ENCODE measurements around the gene IRF8. TPM values are rescaled to one million over a fixed set of nuclear protein-coding genes. Genes with fewer than 3 reads are reported as not detected.

The IRF8 gene
- total RNA-seq, 1 donor from 2014 or later: 1.5 TPM

- no peak for DNase-seq (ENCODE audit: low spot score)
- no peak overlapping the region for H3K4me3 Mint-ChIP-seq (ENCODE audit: unreplicated experiment)
- peaks cover 11% of the 10 kb centered on the region for H3K27me3 Mint-ChIP-seq (ENCODE audit: unreplicated experiment)
- peaks cover 9% of the 10 kb centered on the region for H3K4me1 Mint-ChIP-seq (ENCODE audit: unreplicated experiment)
- no peaks in the 10 kb centered on the region for H3K36me3 Mint-ChIP-seq (ENCODE audit: low read depth, unreplicated experiment)
- H3K27ac Mint-ChIP-seq (ENCODE audit: unreplicated experiment): no peak overlapping the region
- no peaks in the 10 kb centered on the region for H3K9me3 Mint-ChIP-seq (ENCODE audit: unreplicated experiment)
- no peak for TF ChIP-seq CTCF (IDR thresholded peaks at IDR 0.05; ENCODE audit: unreplicated experiment)
Measured at GRCh38 chr16:85913688-85914422, 14.9 kb downstream of the IRF8 start.

GRCh38 chr16:85914423-85914794 is 15.4 kb downstream of the IRF8 start:
- no peaks in the 10 kb centered on the region for H3K9me3 Mint-ChIP-seq (ENCODE audit: unreplicated experiment)
- peaks cover 9% of the 10 kb centered on the region for H3K4me1 Mint-ChIP-seq (ENCODE audit: unreplicated experiment)
- H3K27me3 Mint-ChIP-seq (ENCODE audit: unreplicated experiment): peaks cover 11% of the 10 kb centered on the region
- TF ChIP-seq CTCF (IDR thresholded peaks at IDR 0.05; ENCODE audit: unreplicated experiment): no peak
- DNase-seq (ENCODE audit: low spot score): no peak
- H3K27ac Mint-ChIP-seq (ENCODE audit: unreplicated experiment): no peak overlapping the region
- no peaks in the 10 kb centered on the region for H3K36me3 Mint-ChIP-seq (ENCODE audit: low read depth, unreplicated experiment)
- no peak overlapping the region for H3K4me3 Mint-ChIP-seq (ENCODE audit: unreplicated experiment)

DNA sequence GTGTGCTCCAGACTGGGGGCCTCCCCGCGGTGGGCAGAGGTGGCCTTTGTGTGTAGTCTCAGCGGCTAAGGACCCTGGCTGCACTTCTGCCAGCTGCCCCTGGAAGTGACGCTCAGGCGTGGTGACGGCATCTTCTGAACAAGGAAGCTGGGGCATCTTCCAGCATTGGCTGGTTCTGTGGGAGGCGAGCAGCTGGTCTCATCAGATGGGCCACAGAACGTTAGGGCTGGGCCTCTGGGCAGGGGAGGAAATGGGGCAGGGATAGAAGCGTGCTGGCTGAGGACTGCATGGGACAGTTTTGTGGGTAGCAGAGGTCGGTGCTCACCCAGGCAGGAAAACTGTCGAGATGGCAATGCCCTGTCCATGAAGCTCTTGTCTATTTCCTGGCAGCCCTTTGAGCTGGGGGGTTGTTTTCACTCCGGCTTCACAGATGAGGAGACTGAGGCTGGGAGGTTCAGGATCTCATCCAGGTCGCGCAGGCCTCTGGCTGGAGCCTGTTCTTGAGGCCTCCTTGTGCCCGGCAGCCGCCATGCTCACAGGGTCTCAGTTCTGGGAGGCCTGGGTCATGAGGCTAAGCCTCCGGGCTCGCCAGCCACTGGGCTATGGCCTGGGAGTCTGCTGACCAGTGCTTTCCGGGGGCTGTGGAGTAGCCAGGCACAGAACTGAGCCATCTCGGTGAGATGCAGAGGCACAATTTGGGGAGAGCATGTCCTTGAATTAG is 16.3 kb downstream of the IRF8 start:
- TF ChIP-seq CTCF (IDR thresholded peaks at IDR 0.05; ENCODE audit: unreplicated experiment): no peak
- Mint-ChIP-seq H3K36me3 (ENCODE audit: low read depth, unreplicated experiment) (no peaks in the 10 kb centered on the region), H3K4me1 (ENCODE audit: unreplicated experiment) (peaks cover 9% of the 10 kb centered on the region), H3K27me3 (ENCODE audit: unreplicated experiment) (peaks cover 12% of the 10 kb centered on the region), H3K4me3 (ENCODE audit: unreplicated experiment) (no peak overlapping the region), H3K27ac (ENCODE audit: unreplicated experiment) (no peak overlapping the region), H3K9me3 (ENCODE audit: unreplicated experiment) (no peaks in the 10 kb centered on the region)
- no peak for DNase-seq (ENCODE audit: low spot score)

- no peak for TF ChIP-seq CTCF (IDR thresholded peaks at IDR 0.05; ENCODE audit: unreplicated experiment)
Measured at GRCh38 chr16:85916141-85916890, 17.4 kb downstream of the IRF8 start.

More at GRCh38 chr16:85916141-85916890, 17.4 kb downstream of the IRF8 start:
- no peaks in the 10 kb centered on the region for H3K9me3 Mint-ChIP-seq (ENCODE audit: unreplicated experiment)
- H3K27ac Mint-ChIP-seq (ENCODE audit: unreplicated experiment): no peak overlapping the region
- H3K4me1 Mint-ChIP-seq (ENCODE audit: unreplicated experiment): peaks cover 9% of the 10 kb centered on the region
- no peaks in the 10 kb centered on the region for H3K36me3 Mint-ChIP-seq (ENCODE audit: low read depth, unreplicated experiment)
- no peak for DNase-seq (ENCODE audit: low spot score)
- H3K27me3 Mint-ChIP-seq (ENCODE audit: unreplicated experiment): peaks cover 12% of the 10 kb centered on the region
- H3K4me3 Mint-ChIP-seq (ENCODE audit: unreplicated experiment): no peak overlapping the region
